MCF 10A (cell line): ENCODE data around the gene FANCC. TPM values are rescaled to one million over a fixed set of nuclear protein-coding genes. Genes with fewer than 3 reads are reported as not detected.

Experiments used
- BruUV-seq: library from RNA; stranded (reverse); fragments of 400-500 nt; replicated peaks from 2 replicates; lab custom pipeline; 2021; lab: Mats Ljungman, UMichigan
- CTCF ChIA-PET: fragments of 300-600 bp; sonication (Branson Sonifier 250); formaldehyde crosslinking; extraction: SDS; loops from one replicate; lab custom pipeline; 2021; ENCODE audit warnings: antibody characterized with exemption, inconsistent platforms; lab: Yijun Ruan, JAX
- POLR2A ChIA-PET: fragments of 300-600, 350-650 bp; sonication (Branson Sonifier 250); formaldehyde crosslinking; extraction: SDS; loops from one replicate; lab custom pipeline; 2020; ENCODE audit warnings: antibody characterized with exemption, inconsistent platforms; lab: Yijun Ruan, JAX
- DNase-seq: peaks from one replicate; pipeline ENCODE4 v3.0.0-alpha.2; 2018; ENCODE audit not compliant: unreplicated experiment
- H3K27ac Mint-ChIP-seq: one replicate; pipeline ENCODE4 v1.8.0; 2022; ENCODE audit warnings: mild to moderate bottlenecking, low read depth, mixed read lengths; ENCODE audit not compliant: unreplicated experiment
- H3K27me3 Mint-ChIP-seq: one replicate; pipeline ENCODE4 v1.8.0; 2022; ENCODE audit warnings: mixed read lengths; ENCODE audit not compliant: insufficient read depth, unreplicated experiment
- H3K36me3 Mint-ChIP-seq: one replicate; pipeline ENCODE4 v1.8.0; 2022; ENCODE audit warnings: mild to moderate bottlenecking, moderate library complexity, mixed read lengths; ENCODE audit not compliant: insufficient read depth, unreplicated experiment
- H3K4me1 Mint-ChIP-seq: one replicate; pipeline ENCODE4 v1.8.0; 2022; ENCODE audit warnings: mixed read lengths; ENCODE audit not compliant: insufficient read depth, unreplicated experiment
- H3K4me3 Mint-ChIP-seq: one replicate; pipeline ENCODE4 v1.8.0; 2022; ENCODE audit warnings: mild to moderate bottlenecking, moderate library complexity, mixed read lengths; ENCODE audit not compliant: unreplicated experiment
- H3K9me3 Mint-ChIP-seq: one replicate; pipeline ENCODE4 v1.8.0; 2022; ENCODE audit warnings: mixed read lengths; ENCODE audit not compliant: unreplicated experiment
- intact Hi-C: fragments of 100-400 bp; cut with micrococcal nuclease; formaldehyde crosslinking; loops from 2 replicates; pipeline ENCODE4 v1.14.1; 2022
- total RNA-seq: library from RNA; stranded (reverse); gene quantifications from 2 replicates; pipeline ENCODE4 v1.2.3, GENCODE V29; 2022
- TF ChIP-seq, protein P1 (sequence below): fragments of 200-600 bp; IDR thresholded peaks from one replicate; pipeline ENCODE4 v1.8.0; 2022; ENCODE audit warnings: antibody characterized with exemption, mild to moderate bottlenecking; ENCODE audit not compliant: unreplicated experiment

FANCC gene
- total RNA-seq, 1 experiment from 2014 or later = 12.1 TPM

DNA sequence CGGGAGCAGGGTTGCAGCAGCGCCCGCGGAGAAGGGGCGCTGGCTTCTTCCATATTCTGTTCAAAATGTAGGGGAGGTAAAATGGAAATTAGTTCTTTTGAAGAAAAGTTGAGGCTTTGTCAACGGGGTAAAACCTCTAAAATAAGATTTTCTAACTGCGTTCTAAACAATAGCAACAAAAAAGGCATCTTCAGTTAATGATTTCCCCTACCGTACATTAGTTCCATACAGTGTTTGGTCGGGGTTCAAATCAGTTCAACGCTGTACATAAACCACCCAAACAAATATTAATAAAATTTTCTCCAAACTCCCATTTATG lies 343 bp upstream of the FANCC start:
- Mint-ChIP-seq H3K4me3 (peak overlapping the region; percentile 86), H3K27me3 (no peaks in the 10 kb centered on the region), H3K27ac (peak overlapping the region; percentile 95), H3K9me3 (no peaks in the 10 kb centered on the region), H3K4me1 (peaks cover 14% of the 10 kb centered on the region), H3K36me3 (peaks cover 5% of the 10 kb centered on the region)
- TSS peak; percentile 97 for BruUV-seq
- ChIA-PET CTCF (interaction anchor here (2.2 kb wide), 1 partner anchor 19 kb away, joined by 7 read pairs; no protein-coding TSS in a partner anchor), POLR2A (interaction anchor here (0.6 to 2.1 kb wide), 7 partner anchors 66 to 557 kb away, joined by 3 to 13 read pairs (median 3); partner anchors contain the start of gene ERCC6L2)
- intact Hi-C loops = loop anchor here (2.0 kb wide), 1 partner anchor 189 kb away; no protein-coding TSS in a partner anchor
- no peak for DNase-seq
- TF ChIP-seq, protein P1, sequence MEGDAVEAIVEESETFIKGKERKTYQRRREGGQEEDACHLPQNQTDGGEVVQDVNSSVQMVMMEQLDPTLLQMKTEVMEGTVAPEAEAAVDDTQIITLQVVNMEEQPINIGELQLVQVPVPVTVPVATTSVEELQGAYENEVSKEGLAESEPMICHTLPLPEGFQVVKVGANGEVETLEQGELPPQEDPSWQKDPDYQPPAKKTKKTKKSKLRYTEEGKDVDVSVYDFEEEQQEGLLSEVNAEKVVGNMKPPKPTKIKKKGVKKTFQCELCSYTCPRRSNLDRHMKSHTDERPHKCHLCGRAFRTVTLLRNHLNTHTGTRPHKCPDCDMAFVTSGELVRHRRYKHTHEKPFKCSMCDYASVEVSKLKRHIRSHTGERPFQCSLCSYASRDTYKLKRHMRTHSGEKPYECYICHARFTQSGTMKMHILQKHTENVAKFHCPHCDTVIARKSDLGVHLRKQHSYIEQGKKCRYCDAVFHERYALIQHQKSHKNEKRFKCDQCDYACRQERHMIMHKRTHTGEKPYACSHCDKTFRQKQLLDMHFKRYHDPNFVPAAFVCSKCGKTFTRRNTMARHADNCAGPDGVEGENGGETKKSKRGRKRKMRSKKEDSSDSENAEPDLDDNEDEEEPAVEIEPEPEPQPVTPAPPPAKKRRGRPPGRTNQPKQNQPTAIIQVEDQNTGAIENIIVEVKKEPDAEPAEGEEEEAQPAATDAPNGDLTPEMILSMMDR = no peak

DNA sequence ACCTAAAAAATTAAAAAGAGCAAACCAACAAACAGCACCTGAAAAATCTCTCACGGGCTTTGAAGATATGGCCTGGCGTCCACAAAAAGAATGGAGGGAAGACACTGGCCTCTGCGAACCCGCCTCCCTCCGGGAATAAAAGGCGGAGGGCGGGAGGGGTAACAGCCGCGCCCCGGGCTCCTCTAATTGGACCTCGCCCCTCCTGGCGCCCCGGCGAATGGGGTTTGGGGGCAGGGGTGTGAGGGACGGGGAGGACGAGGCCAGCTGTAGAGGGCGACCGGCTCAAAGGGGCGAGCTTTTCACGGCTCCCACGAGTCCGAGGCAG lies 753 bp downstream of the FANCC start:
- H3K4me3 Mint-ChIP-seq = peak overlapping the region; percentile 86

DNA sequence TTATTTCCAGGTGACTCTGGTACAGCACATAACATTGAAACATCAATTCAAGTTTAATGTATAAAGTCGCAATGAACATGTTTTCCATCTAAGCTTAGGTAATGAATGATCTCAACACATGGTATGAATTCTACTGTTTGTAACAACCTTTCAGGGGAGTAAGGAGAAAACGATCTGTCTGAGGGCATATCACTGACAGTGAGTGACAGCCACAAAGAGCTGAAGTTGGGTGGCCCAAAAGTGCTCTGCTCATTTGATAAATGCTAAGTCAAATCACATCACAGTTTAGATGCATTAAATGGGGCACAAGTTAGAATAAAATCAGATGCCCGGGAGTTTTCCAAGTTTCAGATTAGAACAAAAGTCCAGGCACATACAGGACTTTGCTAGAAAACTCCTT lies 1.2 kb downstream of the FANCC start:
- peaks cover 5% of the 10 kb centered on the region for H3K36me3 Mint-ChIP-seq
- no TSS peak for BruUV-seq
- ChIA-PET POLR2A (interaction anchor here (0.9 to 2.1 kb wide), 7 partner anchors 67 to 559 kb away, joined by 3 to 6 read pairs (median 4); partner anchors contain the start of gene ERCC6L2), CTCF (interaction anchor here (1.0 kb wide), 2 partner anchors 635 to 755 kb away, joined by 3 read pairs; no protein-coding TSS in a partner anchor)
- TF ChIP-seq, protein P1 = no peak
- H3K27me3 Mint-ChIP-seq = no peaks in the 10 kb centered on the region
- H3K4me3 Mint-ChIP-seq = peak overlapping the region; percentile 86
- DNase-seq = no peak
- peaks cover 14% of the 10 kb centered on the region for H3K4me1 Mint-ChIP-seq
- peak overlapping the region; percentile 95 for H3K27ac Mint-ChIP-seq
- no peaks in the 10 kb centered on the region for H3K9me3 Mint-ChIP-seq
- intact Hi-C loops = loop anchor here (2.0 kb wide), 1 partner anchor 191 kb away; no protein-coding TSS in a partner anchor

More for the DNA sequence above, 753 bp downstream of the FANCC start:
- ChIA-PET POLR2A (interaction anchor here (0.7 to 2.1 kb wide), 9 partner anchors 22 to 558 kb away, joined by 3 to 6 read pairs (median 3); partner anchors contain the start of gene ERCC6L2), CTCF (interaction anchor here (1.0 kb wide), 1 partner anchor 635 kb away, joined by 3 read pairs; no protein-coding TSS in a partner anchor)
- H3K27me3 Mint-ChIP-seq = no peaks in the 10 kb centered on the region
- H3K4me1 Mint-ChIP-seq = peaks cover 14% of the 10 kb centered on the region
- intact Hi-C loops = loop anchor here (2.0 kb wide), 1 partner anchor 190 kb away; no protein-coding TSS in a partner anchor
- TF ChIP-seq, protein P1 = no peak
- BruUV-seq = no TSS peak
- peak overlapping the region; percentile 95 for H3K27ac Mint-ChIP-seq
- H3K9me3 Mint-ChIP-seq = no peaks in the 10 kb centered on the region
- DNase-seq = peak; percentile 84
- H3K36me3 Mint-ChIP-seq = peaks cover 5% of the 10 kb centered on the region

DNA sequence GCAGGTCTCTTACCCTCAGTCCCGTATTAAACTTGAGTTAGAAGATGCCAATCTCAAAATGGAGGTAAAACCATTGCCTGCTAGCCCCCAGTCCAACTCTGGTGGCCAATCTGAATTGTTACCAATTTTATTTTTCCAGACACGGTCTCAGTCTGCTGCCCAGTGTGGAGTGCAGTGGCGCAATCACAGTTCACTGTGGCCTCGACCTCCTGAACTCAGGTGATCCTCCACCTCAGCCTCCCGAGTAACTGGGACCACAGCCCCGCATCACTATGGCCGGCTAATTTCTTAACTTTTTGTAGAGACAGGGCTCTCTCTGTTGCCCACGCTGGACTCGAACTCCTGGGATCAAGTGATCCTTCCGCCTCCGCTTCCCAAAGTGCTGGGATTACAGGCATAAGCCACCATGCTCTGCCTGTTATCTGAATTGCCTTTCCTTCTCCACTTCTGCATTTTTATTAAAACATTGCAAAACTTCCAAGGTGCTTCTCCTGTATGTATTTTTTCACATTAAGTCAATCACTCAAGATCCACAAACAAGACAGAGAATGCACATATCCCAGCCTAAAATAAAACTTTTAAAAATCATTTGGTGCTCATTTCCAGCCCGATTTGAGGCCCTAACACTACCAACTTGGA lies 2.3 kb downstream of the FANCC start:
- CTCF ChIA-PET = interaction anchor here (1.0 kb wide), 1 partner anchor 756 kb away, joined by 3 read pairs; no protein-coding TSS in a partner anchor

More for the DNA sequence above, 2.3 kb downstream of the FANCC start:
- Mint-ChIP-seq H3K36me3 (peaks cover 5% of the 10 kb centered on the region), H3K4me1 (peaks cover 14% of the 10 kb centered on the region), H3K27me3 (no peaks in the 10 kb centered on the region), H3K9me3 (no peaks in the 10 kb centered on the region), H3K4me3 (no peak overlapping the region), H3K27ac (peak overlapping the region; percentile 95)
- intact Hi-C loops = no loop called here
- BruUV-seq = TSS peak; percentile 33
- POLR2A ChIA-PET = no interaction called here
- TF ChIP-seq, protein P1 = no peak
- DNase-seq = no peak
